CD4-positive, CD25-positive, alpha-beta regulatory T cell (primary cell): ENCODE data around the gene TFRC. TPM values are rescaled to one million over a fixed set of nuclear protein-coding genes. Genes with fewer than 3 reads are reported as not detected.
"Not testable (repeated sequence)": the region's sequence is repeated elsewhere in the genome, so short reads cannot be mapped to it uniquely, and the experiment has no call there.

Source experiments
- ATAC-seq, 2 donors: fragments of 150-1000 bp; cut with Tn5 transposase; one replicate each; pipeline ENCODE4 v1.10.0; 2021; ENCODE audit warnings: low read depth in 2 of 2, moderate number of reproducible peaks in 2 of 2, moderate library complexity in 1 of 2
- DNase-seq, 3 donors: peaks; one replicate each; pipeline versions ENCODE4 v3.0.0 to v3.0.0-alpha.2; 2012 to 2022; ENCODE audit warnings: mixed read lengths in 1 of 3
- H3K27ac ChIP-seq: one replicate; pipeline ENCODE4 v1.7.0; 2013; ENCODE audit warnings: mild to moderate bottlenecking, low read length; ENCODE audit not compliant: insufficient read depth, poor library complexity, severe bottlenecking
- H3K27me3 ChIP-seq: one replicate; pipeline ENCODE4 v1.7.0; 2013; ENCODE audit warnings: low read length; ENCODE audit not compliant: control insufficient read depth, insufficient read depth
- H3K36me3 ChIP-seq: one replicate; pipeline ENCODE4 v1.7.0; 2013; ENCODE audit warnings: mild to moderate bottlenecking, low read length, moderate library complexity; ENCODE audit not compliant: control insufficient read depth, insufficient read depth
- H3K4me1 ChIP-seq: 2 replicates; pipeline ENCODE4 v1.7.0; 2013; ENCODE audit warnings: mild to moderate bottlenecking, low read length; ENCODE audit not compliant: insufficient read depth, control insufficient read depth, poor library complexity, severe bottlenecking
- H3K4me3 ChIP-seq: one replicate; pipeline ENCODE4 v1.7.0; 2013; ENCODE audit warnings: low read depth, mild to moderate bottlenecking, low read length, moderate library complexity
- H3K9me3 ChIP-seq, 2 experiments: 1 replicate in 1 of 2; 2 replicates in 1 of 2; pipeline ENCODE4 v1.7.0; 2013; ENCODE audit warnings: low read length in 2 of 2, mild to moderate bottlenecking in 1 of 2, moderate library complexity in 1 of 2; ENCODE audit not compliant: control insufficient read depth in 2 of 2
- H3K27ac Mint-ChIP-seq, 3 donors: one replicate each; pipeline ENCODE4 v1.8.0; 2020 to 2022; ENCODE audit warnings: mild to moderate bottlenecking in 3 of 3, mixed read lengths in 3 of 3, moderate library complexity in 2 of 3
- H3K27me3 Mint-ChIP-seq: one replicate; pipeline ENCODE4 v1.8.0; 2022; ENCODE audit warnings: mild to moderate bottlenecking, mixed read lengths
- H3K36me3 Mint-ChIP-seq: one replicate; pipeline ENCODE4 v1.8.0; 2020; ENCODE audit warnings: mixed read lengths
- H3K4me1 Mint-ChIP-seq, 4 donors: one replicate each; pipeline ENCODE4 v1.8.0; 2020 to 2022; ENCODE audit warnings: mixed read lengths in 4 of 4, mild to moderate bottlenecking in 1 of 4
- H3K4me3 Mint-ChIP-seq, 4 donors: one replicate each; pipeline ENCODE4 v1.8.0; 2020 to 2022; ENCODE audit warnings: mild to moderate bottlenecking in 4 of 4, mixed read lengths in 4 of 4, moderate library complexity in 3 of 4
- H3K9me3 Mint-ChIP-seq, 7 donors: one replicate each; pipeline ENCODE4 v1.8.0; 2020 to 2022; ENCODE audit warnings: mixed read lengths in 7 of 7, mild to moderate bottlenecking in 3 of 7, moderate library complexity in 2 of 7
- polyA plus RNA-seq, 4 donors: library from polyadenylated mRNA; unstranded; fragments of 300-500 nt; fragmentation: Illumina TruSeq; gene quantifications; one replicate each; pipeline ENCODE4 v1.2.3, GENCODE V29; 2021
- total RNA-seq: library from RNA; stranded (reverse); gene quantifications from one replicate; pipeline ENCODE4 v1.2.3, GENCODE V29; 2022

TFRC gene
- total and polyA plus RNA-seq, 5 donors from 2014 or later, result 21.5 to 356 (median 29.5) TPM

DNA sequence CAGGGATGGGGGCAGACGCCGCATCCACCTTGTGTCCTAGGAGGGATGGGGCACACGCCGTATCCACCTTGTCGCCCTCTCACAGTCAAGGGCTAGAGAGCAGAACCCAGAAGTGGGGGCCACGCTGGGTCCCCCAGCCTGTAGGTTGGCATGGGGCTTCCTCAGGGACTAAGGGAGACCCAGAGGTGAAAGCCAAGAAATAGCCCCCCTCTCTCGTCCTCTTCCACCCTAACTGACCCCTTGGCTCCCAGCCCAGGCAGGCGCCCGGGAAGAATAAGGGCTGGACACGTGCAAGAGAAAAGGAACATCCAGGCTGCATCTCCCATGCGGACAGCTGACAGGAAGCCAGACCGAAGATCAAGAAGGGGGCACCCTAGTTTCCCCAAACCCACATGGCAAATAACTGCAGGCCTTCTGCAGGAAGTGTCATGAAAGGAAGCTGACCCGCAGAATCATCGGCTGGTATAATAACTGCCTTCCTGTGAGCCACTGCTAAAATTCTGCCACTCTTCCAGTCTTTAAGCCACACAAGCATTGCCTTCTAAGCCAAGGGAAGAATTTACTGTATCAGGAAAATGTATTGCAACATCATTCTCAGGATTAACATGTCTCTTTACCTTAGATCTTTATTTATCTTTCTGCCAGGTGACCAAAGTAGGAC lies 38.5 kb upstream of the TFRC start:
- Histone ChIP-seq H3K4me3 (peak overlapping the region; percentile 49), H3K27ac (peak overlapping the region; percentile 41), H3K9me3 (no peaks in the 10 kb centered on the region), H3K27me3 (no peaks in the 10 kb centered on the region), H3K36me3 (no peaks in the 10 kb centered on the region), H3K4me1 (peaks cover 52% of the 10 kb centered on the region)
- DNase-seq, result peak in 1 of 3 donors; percentile 78
- ATAC-seq, result peak; percentile 42 to 62
- Mint-ChIP-seq H3K36me3 (no peaks in the 10 kb centered on the region), H3K27me3 (no peaks in the 10 kb centered on the region), H3K9me3 (no peaks in the 10 kb centered on the region), H3K27ac (peak overlapping the region; percentile 38 to 88 (median 73)), H3K4me1 (peaks cover 10 to 46% (median 29%) of the 10 kb centered on the region in 4 donors), H3K4me3 (peak overlapping the region; percentile 7 to 55 (median 46))

DNA sequence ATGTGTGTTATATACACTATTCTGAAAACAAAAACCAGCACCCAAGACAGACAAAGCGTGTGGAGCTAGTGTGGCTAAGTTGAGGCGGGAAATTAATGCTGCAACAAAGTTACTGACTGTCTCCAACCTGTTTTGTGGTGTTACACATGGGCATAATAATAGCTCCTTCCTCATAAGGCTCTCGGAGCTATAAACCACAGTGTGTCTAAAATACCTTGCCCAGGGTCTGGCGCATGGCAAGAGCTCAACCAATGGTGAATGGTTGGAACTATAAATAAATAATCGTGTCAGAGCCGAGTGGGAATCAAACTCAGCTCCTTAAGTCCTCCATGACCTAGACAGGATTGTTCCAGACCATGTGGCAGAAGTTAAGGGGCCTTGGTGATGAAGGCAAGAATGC lies 35.9 kb upstream of the TFRC start:
- H3K27ac Mint-ChIP-seq, result peak overlapping the region; percentile 40 to 87 (median 82)

DNA sequence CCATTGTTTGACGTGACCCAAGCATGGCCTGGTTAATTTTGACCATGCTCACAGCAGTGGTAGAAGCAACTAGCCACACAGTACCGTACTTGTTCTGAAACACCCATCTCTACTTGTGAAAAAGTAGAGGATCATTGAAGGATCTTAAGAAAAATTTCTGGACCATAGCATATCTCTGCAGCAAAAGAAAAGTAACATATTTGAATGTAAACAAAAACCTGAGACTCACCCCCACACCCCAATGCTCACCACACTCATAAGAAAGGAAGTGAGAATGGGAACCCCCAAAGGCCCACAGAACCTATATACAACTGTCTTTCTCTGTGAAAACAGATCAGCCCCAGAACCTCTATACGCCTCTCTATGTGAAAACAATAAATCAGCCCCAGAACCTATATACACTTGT lies 33.8 kb upstream of the TFRC start:
- peaks cover 2 to 49% (median 33%) of the 10 kb centered on the region in 4 donors for H3K4me1 Mint-ChIP-seq
- Histone ChIP-seq H3K36me3 (no peaks in the 10 kb centered on the region), H3K4me3 (peak overlapping the region; percentile 69), H3K27me3 (no peaks in the 10 kb centered on the region), H3K27ac (peak overlapping the region; percentile 73), H3K4me1 (peaks cover 60% of the 10 kb centered on the region), H3K9me3 (no peaks in the 10 kb centered on the region)
- no peaks in the 10 kb centered on the region for H3K36me3 Mint-ChIP-seq
- ATAC-seq (peak; percentile 66 to 68), DNase-seq (peak in 1 of 3 donors; percentile 77)
- H3K9me3 Mint-ChIP-seq, result no peaks in the 10 kb centered on the region
- H3K4me3 Mint-ChIP-seq, result peak overlapping the region in 1 of 4 donors; percentile 16
- H3K27me3 Mint-ChIP-seq, result no peaks in the 10 kb centered on the region
- no peak overlapping the region for H3K27ac Mint-ChIP-seq

More for the DNA sequence above, 35.9 kb upstream of the TFRC start:
- Mint-ChIP-seq H3K9me3 (no peaks in the 10 kb centered on the region), H3K36me3 (no peaks in the 10 kb centered on the region), H3K4me1 (peaks cover 10 to 52% (median 33%) of the 10 kb centered on the region in 4 donors), H3K4me3 (peak overlapping the region in 1 of 4 donors; percentile 21), H3K27me3 (no peaks in the 10 kb centered on the region)
- Histone ChIP-seq H3K4me1 (peaks cover 63% of the 10 kb centered on the region), H3K36me3 (no peaks in the 10 kb centered on the region), H3K27ac (peak overlapping the region; percentile 61), H3K9me3 (no peaks in the 10 kb centered on the region), H3K4me3 (no peak overlapping the region), H3K27me3 (no peaks in the 10 kb centered on the region)
- DNase-seq (no peak), ATAC-seq (no peak)

DNA sequence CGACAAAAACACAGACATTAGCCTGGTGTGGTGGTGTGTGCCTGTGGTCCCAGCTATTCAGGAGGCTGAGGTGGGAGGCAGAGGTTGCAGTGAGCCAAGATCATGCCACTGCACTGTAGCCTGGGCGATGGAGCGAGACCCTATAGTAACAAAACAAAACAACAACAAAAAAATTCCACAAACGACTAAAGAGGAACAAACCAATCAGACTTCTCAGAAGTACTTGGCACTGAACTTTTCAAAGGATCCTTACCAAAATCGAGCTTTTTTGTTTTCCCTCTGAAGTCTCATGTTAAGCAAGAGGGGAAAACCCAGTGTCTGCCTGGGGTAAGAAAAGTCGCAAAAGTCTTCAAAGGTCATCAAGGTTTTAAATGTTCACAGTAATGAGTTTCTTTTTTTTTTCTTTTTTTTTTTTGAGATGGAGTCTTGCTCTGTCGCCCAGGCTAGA lies 30.1 kb upstream of the TFRC start:
- no peaks in the 10 kb centered on the region for H3K9me3 Mint-ChIP-seq
- ATAC-seq (peak; percentile 47 to 61), DNase-seq (peak; percentile 6 to 70 (median 31))
- peak overlapping the region; percentile 74 to 86 (median 85) for H3K27ac Mint-ChIP-seq
- H3K9me3 ChIP-seq, result no peaks in the 10 kb centered on the region
- H3K4me1 ChIP-seq, result peaks cover 37% of the 10 kb centered on the region
- H3K4me3 ChIP-seq, result peak overlapping the region; percentile 52
- H3K27me3 Mint-ChIP-seq, result no peaks in the 10 kb centered on the region
- H3K4me3 Mint-ChIP-seq, result peak overlapping the region; percentile 8 to 57 (median 54)
- H3K27me3 ChIP-seq, result no peaks in the 10 kb centered on the region
- H3K36me3 Mint-ChIP-seq, result no peaks in the 10 kb centered on the region
- peaks cover 0 to 28% (median 18%) of the 10 kb centered on the region in 4 donors for H3K4me1 Mint-ChIP-seq
- peak overlapping the region; percentile 51 for H3K27ac ChIP-seq
- no peaks in the 10 kb centered on the region for H3K36me3 ChIP-seq

DNA sequence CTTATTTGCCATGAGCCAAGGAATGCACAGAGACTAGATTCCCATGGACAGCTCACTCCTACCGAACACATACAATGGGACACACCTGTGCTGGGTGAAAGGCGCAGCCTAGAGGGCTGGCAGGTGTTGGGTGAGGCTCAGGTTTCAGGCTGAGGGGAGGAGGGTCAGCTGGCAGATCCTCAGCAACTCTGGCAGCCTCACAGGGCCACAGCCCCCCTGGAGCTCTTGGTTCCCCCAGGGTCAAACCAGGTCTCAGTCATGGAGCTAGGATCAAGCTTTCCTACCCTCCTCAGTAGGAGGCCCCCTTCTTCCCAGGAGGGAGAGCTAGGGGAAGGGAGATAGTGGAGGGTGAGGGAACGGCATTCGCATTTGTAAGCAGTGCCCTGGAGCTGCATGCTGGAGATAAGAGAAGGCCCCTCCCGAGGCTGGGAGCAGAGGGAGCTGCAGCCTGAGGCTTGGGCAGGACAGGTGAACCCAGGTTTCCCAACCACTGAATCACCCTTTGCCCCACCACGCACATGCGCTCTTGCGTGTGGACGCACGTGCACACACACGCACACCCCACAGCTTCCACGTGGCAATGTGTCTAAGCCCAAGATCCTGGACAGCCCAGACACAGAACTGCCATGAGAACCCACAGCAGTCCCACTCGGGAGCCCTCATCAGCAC lies 26.3 kb upstream of the TFRC start:
- Histone ChIP-seq H3K36me3 (no peaks in the 10 kb centered on the region), H3K9me3 (no peaks in the 10 kb centered on the region), H3K27me3 (no peaks in the 10 kb centered on the region), H3K27ac (no peak overlapping the region), H3K4me1 (peaks cover 16% of the 10 kb centered on the region), H3K4me3 (no peak overlapping the region)
- ATAC-seq (no peak), DNase-seq (no peak)
- Mint-ChIP-seq H3K9me3 (no peaks in the 10 kb centered on the region), H3K27ac (peak overlapping the region in 1 of 3 donors; percentile 63), H3K4me1 (peaks cover 0 to 26% (median 11%) of the 10 kb centered on the region in 4 donors), H3K4me3 (peak overlapping the region in 1 of 4 donors; percentile 56), H3K27me3 (no peaks in the 10 kb centered on the region), H3K36me3 (no peaks in the 10 kb centered on the region)

DNA sequence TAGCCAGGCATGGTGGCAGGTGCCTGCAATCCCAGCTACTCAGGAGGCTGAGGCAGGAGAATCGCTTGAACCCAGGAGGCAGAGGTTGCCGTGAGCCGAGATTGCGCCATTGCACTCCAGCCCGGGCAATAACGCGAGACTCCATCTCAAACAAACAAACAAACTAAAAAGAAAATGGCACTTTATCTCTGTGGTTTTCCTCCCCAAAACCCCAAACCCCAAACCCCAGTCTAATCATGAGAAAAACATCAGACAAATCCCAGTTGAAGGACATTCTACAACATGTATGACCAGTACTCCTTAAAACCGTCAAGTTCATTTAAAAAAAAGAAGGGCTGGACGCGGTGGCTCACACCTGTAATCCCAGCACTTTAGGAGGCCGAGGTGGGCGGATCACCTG lies 22.8 kb upstream of the TFRC start:
- not testable (repeated sequence) for H3K9me3 Mint-ChIP-seq

DNA sequence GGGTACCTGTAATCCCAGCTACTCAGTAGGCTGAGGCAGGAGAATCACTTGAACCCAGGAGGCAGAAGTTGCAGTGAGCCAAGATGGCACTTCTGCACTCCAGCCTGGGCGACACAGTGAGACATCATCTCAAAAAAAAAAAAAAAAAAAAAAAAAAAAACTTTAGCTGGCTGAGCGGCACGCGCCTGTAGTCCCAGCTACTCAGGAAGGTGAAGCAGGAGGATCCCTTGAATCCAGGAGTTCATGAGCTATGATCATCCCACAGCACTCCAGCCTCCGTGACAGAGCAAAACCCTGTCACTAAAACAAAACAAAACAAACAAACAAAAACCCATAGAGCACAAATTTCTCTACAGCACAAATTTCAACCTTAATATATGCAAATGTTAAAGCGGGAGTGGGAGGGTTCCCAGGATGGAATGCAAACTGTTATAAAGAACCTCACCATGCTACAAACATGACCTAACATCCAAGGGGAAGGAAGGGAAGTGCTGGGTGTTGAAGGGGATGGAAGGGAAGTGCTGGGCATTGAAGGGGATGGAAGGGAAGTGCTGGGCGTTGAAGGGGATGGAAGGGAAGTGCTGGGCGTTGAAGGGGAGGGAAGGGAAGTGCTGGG lies 16.6 kb upstream of the TFRC start:
- peak overlapping the region; percentile 47 to 88 (median 69) for H3K27ac Mint-ChIP-seq

More for the DNA sequence above, 22.8 kb upstream of the TFRC start:
- peaks cover 0 to 10% (median 0%) of the 10 kb centered on the region in 4 donors for H3K4me1 Mint-ChIP-seq
- not testable (repeated sequence) for H3K4me3 ChIP-seq, H3K27ac Mint-ChIP-seq, H3K36me3 ChIP-seq, H3K27me3 Mint-ChIP-seq, H3K27me3 ChIP-seq, H3K27ac ChIP-seq, DNase-seq, ATAC-seq, H3K4me1 ChIP-seq, H3K36me3 Mint-ChIP-seq, H3K9me3 ChIP-seq
- H3K4me3 Mint-ChIP-seq, result peak overlapping the region in 1 of 4 donors; percentile 29

More for the DNA sequence above, 16.6 kb upstream of the TFRC start:
- H3K36me3 Mint-ChIP-seq, H3K9me3 Mint-ChIP-seq, H3K27ac ChIP-seq, H3K27me3 Mint-ChIP-seq, H3K36me3 ChIP-seq, H3K9me3 ChIP-seq, ATAC-seq, H3K4me1 ChIP-seq, DNase-seq, H3K27me3 ChIP-seq, H3K4me3 ChIP-seq: not testable (repeated sequence)
- Mint-ChIP-seq H3K4me3 (peak overlapping the region in 2 of 4 donors; percentile 21 to 43), H3K4me1 (peaks cover 0 to 20% (median 2%) of the 10 kb centered on the region in 4 donors)
